Sigmoid colon (tissue), 7 donors: ENCODE data around the gene TOMM34. TPM values are rescaled to one million over a fixed set of nuclear protein-coding genes. Genes with fewer than 3 reads are reported as not detected.

Experiments
- DNase-seq: peaks from one replicate; pipeline ENCODE4 v3.0.0-alpha.2; 2019
- H3K27ac ChIP-seq, 4 donors: fragments of 200-600 bp; sonication (generic); one replicate each; pipeline ENCODE4 v1.5.1; 2016 to 2019; ENCODE audit warnings: mild to moderate bottlenecking in 1 of 4
- H3K27me3 ChIP-seq, 3 donors: fragments of 200-600 bp; sonication (generic); one replicate each; pipeline ENCODE4 v1.5.1; 2019; ENCODE audit warnings: mild to moderate bottlenecking in 1 of 3
- H3K36me3 ChIP-seq, 4 donors: fragments of 200-600 bp; sonication (generic); one replicate each; pipeline ENCODE4 v1.5.1; 2016 to 2019
- H3K4me1 ChIP-seq, 4 donors: fragments of 200-600 bp; sonication (generic); one replicate each; pipeline ENCODE4 v1.5.1; 2017 to 2019
- H3K4me3 ChIP-seq, 4 donors: fragments of 200-600 bp; sonication (generic); one replicate each; pipeline ENCODE4 v1.5.1; 2017 to 2019; ENCODE audit warnings: mild to moderate bottlenecking in 2 of 4, moderate library complexity in 1 of 4
- H3K9me3 ChIP-seq, 4 donors: fragments of 200-600 bp in 3 of 4; sonication (generic) in 3 of 4; one replicate each; pipeline versions ENCODE4 v1.5.1 to v1.6.1; 2013 to 2019
- EP300 ChIP-seq, 4 donors: sonication (generic); formaldehyde crosslinking; IDR thresholded peaks; one replicate each; pipeline ENCODE4 v1.6.1; 2017; ENCODE audit warnings: antibody characterized with exemption in 4 of 4
- POLR2A ChIP-seq, 2 donors: fragments of 450-650 bp; IDR thresholded peaks; one replicate each; pipeline ENCODE4 v1.6.1; 2016; ENCODE audit warnings: antibody characterized with exemption in 2 of 2, mild to moderate bottlenecking in 2 of 2, moderate library complexity in 2 of 2
- POLR2AphosphoS5 ChIP-seq, 4 donors: sonication (generic); formaldehyde crosslinking; IDR thresholded peaks; one replicate each; pipeline ENCODE4 v1.6.1; 2017; ENCODE audit warnings: antibody characterized with exemption in 4 of 4
- WGBS, 2 donors: extraction: QIAGEN DNeasy Blood & Tissue Kit; methylation state at CpG; one replicate each; pipeline ENCODE4 v1.1.7; 2013; 5-methylcytosine and 5-hydroxymethylcytosine counted together
- intact Hi-C: fragments of 100-400 bp; cut with DNase I; formaldehyde crosslinking; loops from one replicate; pipeline ENCODE4 v1.15.1; 2023
- polyA plus RNA-seq, 3 donors: library from polyadenylated mRNA; stranded (reverse); fragments of 200-250 nt; gene quantifications; one replicate each; pipeline ENCODE4 v1.2.3, GENCODE V29; 2013
- total RNA-seq, 4 donors: library from RNA; depleted of rRNA; stranded (reverse); fragments of >200 nt; gene quantifications; one replicate each; pipeline ENCODE4 v1.1.0, GENCODE V29; 2016
- TF ChIP-seq, protein P1 (sequence below), 4 experiments: fragments of 450-650 bp in 3 of 4; fragments of 200-600 bp in 1 of 4; IDR thresholded peaks; one replicate each; pipeline ENCODE4 v1.5.1; 2016 to 2019; ENCODE audit warnings: antibody characterized with exemption in 4 of 4, mild to moderate bottlenecking in 3 of 4, moderate library complexity in 2 of 4
- donor health status: healthy with polysubstance abuse.
- donor health status: Bipolar disorder and iron deficiency.
- donor health status: healthy.

The TOMM34 gene
- total and polyA plus RNA-seq, 7 donors, result 7.2 to 27.3 (median 9.2) TPM

DNA sequence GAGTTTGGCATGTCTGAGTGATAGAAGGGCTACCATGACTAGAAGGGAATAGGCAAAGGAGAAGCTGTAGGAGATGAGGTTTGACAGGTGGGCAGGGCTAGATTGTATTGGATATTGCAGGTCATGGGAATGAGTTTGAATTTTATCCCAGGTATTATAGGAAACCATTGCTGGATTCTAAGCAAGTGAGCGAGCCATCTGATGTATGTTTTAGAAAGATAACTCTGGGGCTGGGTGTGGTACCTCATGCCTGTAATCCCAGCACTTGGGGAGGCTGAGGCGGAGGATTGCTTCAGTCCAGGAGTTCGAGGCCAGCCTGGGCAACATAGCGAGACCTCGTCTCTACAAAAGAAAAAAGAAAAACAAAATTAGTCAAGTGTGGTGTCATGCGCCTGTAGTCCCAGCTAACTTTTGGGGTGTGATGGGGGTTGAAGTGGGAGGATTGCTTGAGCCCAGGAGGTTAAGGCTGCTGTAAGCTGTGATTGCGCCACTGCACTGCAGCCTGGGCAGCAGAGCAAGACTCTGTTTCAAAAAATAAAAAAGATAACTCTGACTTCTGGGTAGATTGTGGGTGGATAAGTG lies 23.0 kb upstream of the TOMM34 start:
- H3K4me3 ChIP-seq, result no peak overlapping the region
- H3K9me3 ChIP-seq, result no peaks in the 10 kb centered on the region
- no peak for DNase-seq
- intact Hi-C loops, result no loop called here
- H3K27ac ChIP-seq, result no peak overlapping the region
- H3K27me3 ChIP-seq, result no peaks in the 10 kb centered on the region
- peaks cover 0 to 2% (median 0%) of the 10 kb centered on the region in 4 donors for H3K4me1 ChIP-seq
- TF ChIP-seq, protein P1, sequence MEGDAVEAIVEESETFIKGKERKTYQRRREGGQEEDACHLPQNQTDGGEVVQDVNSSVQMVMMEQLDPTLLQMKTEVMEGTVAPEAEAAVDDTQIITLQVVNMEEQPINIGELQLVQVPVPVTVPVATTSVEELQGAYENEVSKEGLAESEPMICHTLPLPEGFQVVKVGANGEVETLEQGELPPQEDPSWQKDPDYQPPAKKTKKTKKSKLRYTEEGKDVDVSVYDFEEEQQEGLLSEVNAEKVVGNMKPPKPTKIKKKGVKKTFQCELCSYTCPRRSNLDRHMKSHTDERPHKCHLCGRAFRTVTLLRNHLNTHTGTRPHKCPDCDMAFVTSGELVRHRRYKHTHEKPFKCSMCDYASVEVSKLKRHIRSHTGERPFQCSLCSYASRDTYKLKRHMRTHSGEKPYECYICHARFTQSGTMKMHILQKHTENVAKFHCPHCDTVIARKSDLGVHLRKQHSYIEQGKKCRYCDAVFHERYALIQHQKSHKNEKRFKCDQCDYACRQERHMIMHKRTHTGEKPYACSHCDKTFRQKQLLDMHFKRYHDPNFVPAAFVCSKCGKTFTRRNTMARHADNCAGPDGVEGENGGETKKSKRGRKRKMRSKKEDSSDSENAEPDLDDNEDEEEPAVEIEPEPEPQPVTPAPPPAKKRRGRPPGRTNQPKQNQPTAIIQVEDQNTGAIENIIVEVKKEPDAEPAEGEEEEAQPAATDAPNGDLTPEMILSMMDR (IDR thresholded peaks at IDR 0.05), result no peak
- TF ChIP-seq POLR2AphosphoS5 (IDR thresholded peaks at IDR 0.05) (no peak), POLR2A (IDR thresholded peaks at IDR 0.05) (no peak), EP300 (IDR thresholded peaks at IDR 0.05) (no peak)
- peaks cover 5 to 86% (median 14%) of the 10 kb centered on the region in 4 donors for H3K36me3 ChIP-seq
- WGBS, 2 donors, result 96 to 97% methylated on average over 7 of the region's 7 CpGs

DNA sequence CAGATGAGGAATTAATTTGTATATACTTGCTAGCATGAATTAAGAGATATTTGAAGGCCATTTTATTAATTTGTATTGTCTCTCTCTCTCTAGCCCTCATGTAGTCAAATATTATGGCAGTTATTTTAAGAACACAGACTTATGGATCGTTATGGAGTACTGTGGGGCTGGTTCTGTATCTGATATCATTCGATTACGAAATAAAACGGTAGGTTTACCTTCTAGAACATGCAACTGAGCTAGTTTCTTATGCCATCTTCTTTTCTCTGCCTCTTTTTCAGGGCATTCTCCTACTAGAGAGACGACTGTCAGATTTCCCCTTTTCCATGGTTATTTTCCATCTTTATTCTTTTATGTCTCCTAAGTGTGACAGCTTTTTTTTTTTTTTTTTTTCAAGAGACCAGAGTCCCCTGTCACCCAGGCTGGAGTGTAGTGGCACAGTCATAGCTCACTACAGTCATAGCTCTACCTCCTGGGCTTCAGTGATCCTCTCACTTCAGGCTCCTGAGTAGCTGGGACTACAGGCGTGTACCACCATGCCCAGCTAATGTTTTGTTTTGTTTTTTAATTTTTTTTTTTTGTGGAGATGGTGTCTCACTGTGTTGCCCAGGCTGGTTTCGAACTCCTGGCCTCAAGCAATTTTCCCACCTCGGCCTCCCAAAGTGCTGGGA lies 21.7 kb upstream of the TOMM34 start:
- H3K36me3 ChIP-seq, result peaks cover 5 to 73% (median 12%) of the 10 kb centered on the region in 4 donors

DNA sequence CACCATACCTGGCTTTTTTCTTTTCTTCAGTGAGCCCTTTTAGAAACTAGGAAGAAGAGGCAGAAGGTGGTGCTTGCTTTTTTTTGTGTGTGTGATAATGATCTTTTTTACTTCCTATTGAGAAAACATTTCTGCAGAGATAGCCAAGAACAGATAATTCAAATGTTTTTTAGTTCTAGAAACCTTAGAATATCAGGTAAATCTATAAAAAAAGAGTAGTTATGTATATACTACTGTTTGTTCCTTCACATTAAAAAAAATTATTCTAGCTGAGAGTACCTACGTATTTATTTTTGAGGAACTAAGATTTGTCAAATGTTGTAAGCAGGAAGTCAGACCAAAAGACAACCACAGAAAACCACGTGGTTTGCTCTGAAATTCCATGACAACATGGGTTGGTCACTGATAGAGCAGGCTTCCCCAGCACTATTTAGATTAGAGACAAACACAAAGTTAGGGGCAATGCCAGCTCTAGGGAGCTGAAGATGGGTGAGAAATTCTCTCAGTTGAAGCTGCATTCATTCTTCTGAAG lies 19.0 kb upstream of the TOMM34 start:
- TF ChIP-seq, protein P1 (IDR thresholded peaks at IDR 0.05), result no peak
- TF ChIP-seq POLR2AphosphoS5 (IDR thresholded peaks at IDR 0.05) (no peak), EP300 (IDR thresholded peaks at IDR 0.05) (no peak), POLR2A (IDR thresholded peaks at IDR 0.05) (no peak)
- intact Hi-C loops, result no loop called here
- H3K4me3 ChIP-seq, result no peak overlapping the region
- no peaks in the 10 kb centered on the region for H3K27me3 ChIP-seq
- no peaks in the 10 kb centered on the region for H3K9me3 ChIP-seq
- DNase-seq, result no peak
- peaks cover 0 to 2% (median 0%) of the 10 kb centered on the region in 4 donors for H3K4me1 ChIP-seq
- 28 to 34% methylated on average over 2 of the region's 2 CpGs for WGBS, 2 donors
- H3K27ac ChIP-seq, result peak overlapping the region in 3 of 4 donors; percentile 16 to 47 (median 45)
- peaks cover 6 to 66% (median 20%) of the 10 kb centered on the region in 4 donors for H3K36me3 ChIP-seq

More for the DNA sequence above, 21.7 kb upstream of the TOMM34 start:
- H3K27ac ChIP-seq, result no peak overlapping the region
- WGBS, 2 donors, result 90 to 94% methylated on average over 8 of the region's 8 CpGs
- H3K4me1 ChIP-seq, result peaks cover 0 to 2% (median 0%) of the 10 kb centered on the region in 4 donors
- no peak for DNase-seq
- no peaks in the 10 kb centered on the region for H3K9me3 ChIP-seq
- no peaks in the 10 kb centered on the region for H3K27me3 ChIP-seq
- TF ChIP-seq, protein P1 (IDR thresholded peaks at IDR 0.05), result no peak
- TF ChIP-seq POLR2AphosphoS5 (IDR thresholded peaks at IDR 0.05) (no peak), POLR2A (IDR thresholded peaks at IDR 0.05) (no peak), EP300 (IDR thresholded peaks at IDR 0.05) (no peak)
- H3K4me3 ChIP-seq, result no peak overlapping the region
- intact Hi-C loops, result no loop called here

DNA sequence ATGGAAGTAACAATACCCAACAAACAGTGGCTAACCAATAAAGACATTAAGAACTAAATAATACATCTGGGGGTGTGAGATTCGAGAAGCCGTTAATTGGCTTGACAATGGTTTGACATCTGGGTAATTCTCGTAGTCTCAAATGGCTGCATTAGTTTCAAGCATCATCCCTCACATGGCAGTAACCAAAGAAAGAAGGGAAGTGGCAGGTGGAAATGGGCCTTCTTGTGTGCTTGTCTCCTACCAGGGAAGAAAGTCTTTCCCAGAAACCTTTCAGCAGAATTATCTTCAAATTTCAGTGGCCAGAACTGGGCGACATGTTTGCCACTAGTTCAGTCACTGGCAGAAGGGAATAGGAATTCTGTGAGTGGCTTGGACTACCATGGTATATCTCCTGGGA lies 16.5 kb upstream of the TOMM34 start:
- TF ChIP-seq POLR2AphosphoS5 (IDR thresholded peaks at IDR 0.05) (no peak), POLR2A (IDR thresholded peaks at IDR 0.05) (no peak), EP300 (IDR thresholded peaks at IDR 0.05) (no peak)
- TF ChIP-seq, protein P1 (IDR thresholded peaks at IDR 0.05), result no peak
- Histone ChIP-seq H3K4me1 (peaks cover 0 to 7% (median 0%) of the 10 kb centered on the region in 4 donors), H3K4me3 (no peak overlapping the region), H3K36me3 (peaks cover 6 to 72% (median 20%) of the 10 kb centered on the region in 4 donors), H3K9me3 (no peaks in the 10 kb centered on the region), H3K27ac (no peak overlapping the region), H3K27me3 (no peaks in the 10 kb centered on the region)
- no peak for DNase-seq
- 95 to 97% methylated on average over 4 of the region's 4 CpGs for WGBS, 2 donors
- intact Hi-C loops, result no loop called here
